PC-3 (cell line): ENCODE measurements around the gene CDKL2.

ENCODE experiments used
- EZH2 ChIP-seq: fragments of 300-600 bp; sonication (generic); IDR thresholded peaks from one replicate; pipeline ENCODE4 v1.6.1; 2017; ENCODE audit warnings: antibody characterized with exemption, mild to moderate bottlenecking, low read length; ENCODE audit not compliant: unreplicated experiment
- EZH2phosphoT487 ChIP-seq: fragments of 300-600 bp; sonication (generic); IDR thresholded peaks from 2 replicates; pipeline ENCODE4 v1.6.1; 2018; ENCODE audit warnings: mild to moderate bottlenecking, antibody characterized with exemption, low read length, borderline replicate concordance

DNA sequence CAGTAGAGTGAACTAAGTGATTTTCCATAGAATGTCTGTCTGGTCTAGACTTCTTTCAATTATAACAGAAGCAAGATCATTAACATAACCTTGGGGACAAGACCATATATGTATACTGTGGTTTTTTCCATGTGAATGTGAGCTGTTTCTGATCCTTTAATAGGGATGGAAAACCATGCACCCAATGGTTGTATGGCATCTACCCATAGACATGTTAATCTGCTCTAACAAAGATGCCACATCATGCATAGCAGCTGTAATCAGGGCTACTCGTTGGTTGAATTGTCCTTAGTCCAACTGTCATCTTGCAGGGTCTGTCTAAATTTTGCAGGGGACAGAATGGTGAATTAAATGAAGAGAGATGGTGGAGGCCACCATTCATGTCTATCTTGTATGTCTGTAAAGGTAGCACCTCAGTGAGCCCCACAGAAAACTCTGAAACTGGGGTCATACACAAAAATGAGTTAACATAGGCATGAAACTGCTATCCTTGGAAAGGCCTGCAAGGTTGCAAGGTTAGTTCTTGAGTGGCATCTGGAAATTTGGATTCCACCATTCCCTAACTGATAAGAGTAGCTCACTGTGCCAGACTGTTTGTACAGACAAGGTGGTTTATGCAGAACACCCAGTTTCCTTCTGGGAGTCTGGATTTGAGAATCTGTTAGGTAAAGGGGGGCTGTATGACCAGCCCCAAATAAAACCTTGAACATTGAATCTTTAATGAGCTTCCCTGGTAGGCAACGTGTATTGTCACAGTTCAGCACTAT, 99.6 kb downstream of the CDKL2 start:
- no peak for TF ChIP-seq EZH2phosphoT487
- TF ChIP-seq EZH2: no peak
